Measurements from ENCODE around the gene ANO4.
"Not testable (repeated sequence)": the region's sequence is repeated elsewhere in the genome, so short reads cannot be mapped to it uniquely, and the experiment has no call there.

ANO4 gene

DNA sequence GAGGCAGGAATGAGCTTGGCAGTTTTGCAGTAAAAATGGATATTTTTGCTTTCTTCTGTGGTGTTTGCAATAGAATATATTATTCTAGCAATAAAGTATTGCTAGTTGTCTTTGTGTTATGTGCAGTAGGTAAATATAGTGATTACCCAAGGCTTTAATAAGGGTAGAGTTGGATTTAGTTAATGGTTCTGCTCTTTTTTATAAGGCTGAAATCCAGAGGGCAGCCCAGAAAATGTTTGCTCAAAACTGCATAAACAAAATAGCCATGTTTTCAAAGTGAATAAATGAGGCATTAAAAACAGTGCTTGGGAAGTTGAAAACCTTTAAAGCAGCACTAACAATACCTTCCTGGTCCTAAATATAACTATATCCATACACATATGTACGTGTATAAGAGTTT, 253.1 kb downstream of the ANO4 start:
- DNase-seq: no peak

GRCh38 chr12:101050631-101051030, 256.1 kb downstream of the ANO4 start:
- no peak for DNase-seq

DNA sequence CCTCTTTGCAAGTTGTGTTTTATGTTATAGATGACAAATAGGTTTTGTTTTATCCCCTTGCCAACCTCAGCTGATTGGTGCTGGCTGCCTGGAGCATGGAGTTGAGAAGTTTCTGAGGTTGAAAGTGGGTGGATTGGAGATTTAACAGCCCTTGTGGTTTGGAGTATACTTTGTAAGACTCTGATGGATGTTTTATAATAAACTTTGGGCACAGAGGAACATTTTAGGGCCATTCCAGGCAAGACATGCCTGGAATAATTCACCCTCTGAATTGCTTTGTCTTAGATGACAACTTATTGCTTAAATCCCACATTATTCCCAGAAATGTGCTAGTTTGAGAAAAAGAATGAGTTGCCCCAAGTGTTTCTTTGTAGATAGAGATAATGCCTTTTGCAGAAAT, 256.6 kb downstream of the ANO4 start:
- no peak for DNase-seq

GRCh38 chr12:101051901-101052550, 257.4 kb downstream of the ANO4 start:
- no peak for DNase-seq

GRCh38 chr12:101053203-101053602, 258.6 kb downstream of the ANO4 start:
- no peak for DNase-seq

DNA sequence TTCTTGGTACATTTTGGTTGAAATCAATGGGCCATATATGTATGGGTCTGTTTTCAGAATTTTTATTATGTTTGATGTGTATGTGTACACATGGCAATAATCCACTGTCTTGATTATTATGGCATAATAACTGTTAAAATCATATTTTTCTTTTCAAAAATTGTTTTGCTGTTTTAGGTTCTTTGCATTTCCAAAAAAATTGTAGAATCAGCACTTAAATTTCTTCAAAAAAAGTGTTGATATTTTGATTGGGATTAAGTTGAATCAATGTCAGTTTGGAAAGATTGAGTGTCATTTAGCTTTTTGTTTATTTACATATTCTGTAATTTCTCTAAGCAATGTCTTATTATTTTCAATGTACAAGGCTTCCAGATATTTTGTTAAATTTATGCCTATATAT, 261.4 kb downstream of the ANO4 start:
- DNase-seq: no peak

DNA sequence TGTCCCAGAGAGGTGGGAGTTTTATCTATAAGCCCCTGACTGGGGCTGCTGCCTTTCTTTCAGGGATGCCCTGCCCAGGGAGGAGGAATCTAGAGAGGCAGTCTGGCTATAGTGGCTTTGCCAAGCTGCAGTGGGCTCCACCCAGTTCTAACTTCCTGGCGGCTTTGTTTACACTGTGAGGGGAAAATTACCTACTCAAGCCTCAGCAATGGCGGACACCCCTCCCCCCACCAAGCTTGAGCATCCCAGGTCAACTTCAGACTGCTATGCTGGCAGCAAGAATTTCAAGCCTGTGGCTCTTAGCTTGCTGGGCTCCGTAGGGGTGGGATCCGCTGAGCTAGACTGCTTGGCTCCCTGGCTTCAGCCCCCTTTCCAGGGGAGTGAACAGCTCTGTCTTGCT, 267.9 kb downstream of the ANO4 start:
- not testable (repeated sequence) for DNase-seq

- no peak for DNase-seq
Measured at GRCh38 chr12:101064721-101065120, 270.1 kb downstream of the ANO4 start.

DNA sequence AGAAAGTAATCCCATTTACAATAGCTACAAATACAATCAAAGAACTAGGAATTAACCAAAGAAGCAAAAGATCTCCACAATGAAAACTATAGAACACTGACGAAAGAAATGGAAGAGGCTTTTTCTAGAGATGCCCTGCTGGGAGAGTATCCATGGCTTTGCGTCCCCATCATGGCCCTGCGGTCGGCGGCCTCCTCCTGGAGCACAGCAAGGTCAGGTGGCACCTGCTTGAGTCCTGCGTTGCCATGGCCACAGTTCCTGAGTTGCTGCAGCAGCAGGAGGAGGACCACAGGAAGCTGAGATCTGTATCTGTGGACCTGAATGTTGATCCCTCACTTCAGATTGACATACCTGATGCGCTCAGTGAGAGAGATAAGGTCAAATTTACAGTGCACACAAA, 271.9 kb downstream of the ANO4 start:
- no peak for DNase-seq

DNA sequence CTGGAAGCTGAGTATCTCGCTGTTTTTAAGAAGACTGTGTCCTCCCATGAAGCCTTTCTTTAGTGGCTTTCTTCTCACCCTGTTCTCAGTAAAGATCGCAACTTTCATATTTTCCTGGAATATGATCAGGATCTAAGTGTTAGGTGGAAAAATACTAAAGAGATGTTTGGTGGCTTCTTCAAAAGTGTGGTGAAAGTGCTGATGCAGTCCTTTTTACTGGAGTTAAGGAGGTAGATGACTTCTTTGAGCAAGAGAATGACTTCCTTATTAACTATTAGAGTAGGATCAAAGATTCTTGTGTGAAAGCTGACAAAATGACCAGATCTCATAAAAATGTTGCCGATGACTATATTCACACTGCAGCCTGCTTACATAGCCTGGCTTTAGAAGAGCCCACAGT, 273.8 kb downstream of the ANO4 start:
- DNase-seq: no peak

- no peak for DNase-seq
Measured at GRCh38 chr12:101068836-101069235, 274.3 kb downstream of the ANO4 start.

GRCh38 chr12:101074940-101075680, 280.5 kb downstream of the ANO4 start:
- DNase-seq: no peak

GRCh38 chr12:101076921-101077320, 282.3 kb downstream of the ANO4 start:
- DNase-seq: no peak

- no peak for DNase-seq
Measured at GRCh38 chr12:101077791-101078528, 283.4 kb downstream of the ANO4 start.

GRCh38 chr12:101078536-101079285, 284.1 kb downstream of the ANO4 start:
- DNase-seq: no peak

- DNase-seq: no peak
Measured at GRCh38 chr12:101082706-101083105, 288.1 kb downstream of the ANO4 start.

- no peak for DNase-seq
Measured at GRCh38 chr12:101086490-101087135, 292.0 kb downstream of the ANO4 start.

- no peak for DNase-seq
Measured at GRCh38 chr12:101087920-101088319, 293.3 kb downstream of the ANO4 start.

DNA sequence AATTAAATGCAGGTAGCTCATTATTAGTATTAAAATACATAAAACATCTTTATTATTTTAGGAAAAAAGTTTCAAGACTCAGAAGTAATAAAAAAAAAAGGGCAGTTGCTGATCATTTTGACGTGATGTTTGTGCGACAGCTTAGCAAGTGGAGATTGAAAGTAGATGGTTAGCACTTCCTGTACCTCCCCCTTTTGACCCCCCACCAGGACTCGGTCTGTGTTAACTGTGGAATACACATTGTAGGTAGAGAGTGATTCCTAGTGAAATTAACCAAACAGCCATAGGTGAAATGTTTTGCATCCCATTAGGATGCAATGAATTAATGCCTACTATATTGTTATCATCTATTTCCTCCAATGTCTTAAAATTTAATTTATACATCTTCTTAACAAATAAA, 294.7 kb downstream of the ANO4 start:
- no peak for DNase-seq

DNA sequence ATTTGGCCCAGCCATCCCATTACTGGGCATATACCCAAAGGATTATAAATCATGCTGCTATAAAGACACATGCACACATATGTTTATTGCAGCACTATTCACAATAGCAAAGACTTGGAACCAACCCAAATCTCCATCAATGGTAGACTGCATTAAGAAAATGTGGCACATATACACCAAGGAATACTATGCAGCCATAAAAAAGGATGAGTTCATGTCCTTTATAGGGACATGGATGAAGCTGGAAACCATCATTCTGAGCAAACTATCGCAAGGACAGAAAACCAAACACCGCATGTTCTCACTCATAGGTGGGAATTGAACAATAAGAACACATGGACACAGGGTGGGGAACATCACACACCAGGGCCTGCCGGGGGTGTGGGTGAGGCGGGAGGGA, 295.6 kb downstream of the ANO4 start:
- DNase-seq: not testable (repeated sequence)

DNA sequence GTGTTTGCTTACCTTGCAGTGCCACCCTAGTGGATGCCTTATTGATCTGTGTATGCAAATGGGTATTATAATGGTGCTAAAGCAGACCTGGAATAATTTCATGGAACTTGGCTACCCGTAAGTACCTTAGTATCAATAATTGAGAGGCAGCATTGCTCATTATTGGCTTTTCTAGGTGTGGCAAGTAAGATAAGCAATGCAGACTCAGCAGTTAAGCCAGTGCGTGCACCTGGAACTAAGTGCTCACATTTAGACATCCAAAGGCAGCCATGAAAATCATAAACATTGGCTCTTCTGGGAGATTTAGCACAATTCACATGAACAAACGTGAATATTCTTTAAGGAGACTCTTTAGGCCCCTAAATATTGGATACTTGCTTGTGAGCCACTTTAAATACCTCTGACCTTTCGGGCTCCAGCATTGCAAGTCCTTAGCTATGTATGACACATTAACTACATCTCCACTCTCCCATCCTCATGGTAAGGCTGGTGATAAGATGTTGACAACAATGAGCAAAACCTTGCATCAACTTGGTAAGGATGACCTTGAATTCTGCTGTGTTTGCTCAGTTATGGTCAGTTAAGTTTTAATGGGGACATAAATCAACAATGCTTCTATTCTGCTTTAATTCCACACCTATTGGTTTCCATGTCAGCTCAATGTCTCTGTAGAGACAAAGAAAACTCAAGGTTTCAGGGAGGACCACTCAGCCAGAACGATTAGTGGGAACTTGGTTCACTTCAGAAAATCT, 303.4 kb downstream of the ANO4 start:
- DNase-seq: no peak
